ENCODE measurements around the gene ABO. TPM values are rescaled to one million over a fixed set of nuclear protein-coding genes. Genes with fewer than 3 reads are reported as not detected.

The ABO gene
- total RNA-seq, 2 experiments from 2014 or later = 0.19 to 0.31 TPM

- ChIA-PET CTCF (no interaction called here), POLR2A (no interaction called here)
- no peaks in the 10 kb centered on the region for H3K9me3 Mint-ChIP-seq
- H3K27me3 ChIP-seq (ENCODE audit: control insufficient read depth in 1 of 2, insufficient read depth in 2 of 2, low read length in 2 of 2) = peaks cover 0 to 6% of the 10 kb centered on the region in 2 experiments
- no peak for ATAC-seq (ENCODE audit: poor library complexity)
- intact Hi-C loops (cut with DNase I, micrococcal nuclease) = no loop called here
- no peak overlapping the region for H3K27ac Mint-ChIP-seq
- no peak for TF ChIP-seq CTCF (IDR thresholded peaks at IDR 0.05)
- peaks cover 9% of the 10 kb centered on the region for H3K4me1 ChIP-seq (ENCODE audit: insufficient read depth, low read length)
- H3K27ac ChIP-seq (ENCODE audit: low read depth in 1 of 2, low read length in 2 of 2) = no peak overlapping the region
- H3K9me3 ChIP-seq (ENCODE audit: control insufficient read depth in 1 of 2, insufficient read depth in 1 of 2, low read length in 2 of 2) = no peaks in the 10 kb centered on the region
- DNase-seq = no peak
- H3K36me3 ChIP-seq (ENCODE audit: insufficient read depth, low read length) = no peaks in the 10 kb centered on the region
- H3K4me3 Mint-ChIP-seq = no peak overlapping the region
- H3K27me3 Mint-ChIP-seq = peaks cover 9% of the 10 kb centered on the region
- H3K36me3 Mint-ChIP-seq (ENCODE audit: low read depth) = no peaks in the 10 kb centered on the region
- no peaks in the 10 kb centered on the region for H3K4me1 Mint-ChIP-seq (ENCODE audit: low read depth)
- H3K4me3 ChIP-seq (ENCODE audit: low read length) = no peak overlapping the region
These were observed 27.4 kb downstream of the ABO start for GRCh38 chr9:133247632-133248031.

- no peak for ATAC-seq (ENCODE audit: poor library complexity)
- H3K4me3 Mint-ChIP-seq = no peak overlapping the region
- DNase-seq = no peak
- Histone ChIP-seq H3K4me3 (ENCODE audit: low read length) (no peak overlapping the region), H3K9me3 (ENCODE audit: control insufficient read depth in 1 of 2, insufficient read depth in 1 of 2, low read length in 2 of 2) (no peaks in the 10 kb centered on the region), H3K36me3 (ENCODE audit: insufficient read depth, low read length) (no peaks in the 10 kb centered on the region), H3K4me1 (ENCODE audit: insufficient read depth, low read length) (peaks cover 2% of the 10 kb centered on the region), H3K27me3 (ENCODE audit: control insufficient read depth in 1 of 2, insufficient read depth in 2 of 2, low read length in 2 of 2) (peaks cover 0 to 6% of the 10 kb centered on the region in 2 experiments), H3K27ac (ENCODE audit: low read depth in 1 of 2, low read length in 2 of 2) (no peak overlapping the region)
- ChIA-PET POLR2A (no interaction called here), CTCF (no interaction called here)
- no peaks in the 10 kb centered on the region for H3K9me3 Mint-ChIP-seq
- no peak overlapping the region for H3K27ac Mint-ChIP-seq
- TF ChIP-seq CTCF (IDR thresholded peaks at IDR 0.05) = no peak
- H3K4me1 Mint-ChIP-seq (ENCODE audit: low read depth) = no peaks in the 10 kb centered on the region
- peaks cover 13% of the 10 kb centered on the region for H3K27me3 Mint-ChIP-seq
- H3K36me3 Mint-ChIP-seq (ENCODE audit: low read depth) = no peaks in the 10 kb centered on the region
- intact Hi-C loops (cut with DNase I, micrococcal nuclease) = no loop called here
These were observed 28.0 kb downstream of the ABO start for GRCh38 chr9:133246991-133247390.

GRCh38 chr9:133246562-133246961 lies 28.4 kb downstream of the ABO start:
- Mint-ChIP-seq H3K27ac (no peak overlapping the region), H3K4me3 (no peak overlapping the region), H3K27me3 (peaks cover 15% of the 10 kb centered on the region), H3K4me1 (ENCODE audit: low read depth) (no peaks in the 10 kb centered on the region), H3K9me3 (no peaks in the 10 kb centered on the region), H3K36me3 (ENCODE audit: low read depth) (no peaks in the 10 kb centered on the region)
- intact Hi-C loops (cut with DNase I, micrococcal nuclease) = no loop called here
- ATAC-seq (ENCODE audit: poor library complexity) (no peak), DNase-seq (no peak)
- H3K36me3 ChIP-seq (ENCODE audit: insufficient read depth, low read length) = no peaks in the 10 kb centered on the region
- CTCF ChIA-PET = no interaction called here
- POLR2A ChIA-PET = no interaction called here
- no peak overlapping the region for H3K4me3 ChIP-seq (ENCODE audit: low read length)
- no peak overlapping the region for H3K27ac ChIP-seq (ENCODE audit: low read depth in 1 of 2, low read length in 2 of 2)
- peaks cover 0 to 6% of the 10 kb centered on the region in 2 experiments for H3K27me3 ChIP-seq (ENCODE audit: control insufficient read depth in 1 of 2, insufficient read depth in 2 of 2, low read length in 2 of 2)
- H3K9me3 ChIP-seq (ENCODE audit: control insufficient read depth in 1 of 2, insufficient read depth in 1 of 2, low read length in 2 of 2) = no peaks in the 10 kb centered on the region
- no peak for TF ChIP-seq CTCF (IDR thresholded peaks at IDR 0.05)
- no peaks in the 10 kb centered on the region for H3K4me1 ChIP-seq (ENCODE audit: insufficient read depth, low read length)

Data from CD4-positive, alpha-beta T cell (primary cell).